Measurements from ENCODE around the gene CMIP. TPM values are rescaled to one million over a fixed set of nuclear protein-coding genes. Genes with fewer than 3 reads are reported as not detected.

The CMIP gene
- total and polyA plus RNA-seq, 10 of the 15 experiments (the other 5 are each of a cell fraction or from before 2014, with no cell fraction given): 1.2 to 43.2 (median 4.4) TPM

DNA sequence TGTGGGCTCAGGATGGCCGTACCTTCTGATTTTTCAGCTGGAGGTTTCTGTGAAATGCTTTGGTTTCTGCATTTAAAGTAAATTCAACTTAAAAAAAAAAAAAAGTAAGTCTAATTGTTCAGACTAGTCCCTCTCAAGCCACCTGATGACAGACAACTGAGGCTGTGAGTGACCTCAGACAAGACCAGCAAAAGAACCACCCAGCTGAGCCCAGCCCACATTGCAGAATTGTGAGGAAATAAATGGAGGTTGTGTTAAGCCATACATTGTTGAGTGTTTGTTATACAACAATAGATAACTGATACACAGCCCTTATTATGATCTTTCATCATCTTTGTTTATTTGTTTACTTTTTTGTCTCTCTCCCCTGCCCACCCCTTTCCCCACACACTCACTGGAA lies 44.7 kb upstream of the CMIP start:
- RAD21 ChIA-PET (ENCODE audit: unreplicated experiment): interaction anchor here (0.7 to 2.0 kb wide), 3 partner anchors 9 to 297 kb away, joined by 3 to 5 read pairs (median 3); no protein-coding TSS in a partner anchor
- intact Hi-C loops (cut with micrococcal nuclease; ENCODE audit: unreplicated experiment): loop anchor here (5.0 kb wide), 2 partner anchors 33 to 122 kb away; no protein-coding TSS in a partner anchor
- 100% methylated on average over 1 of the region's 1 CpG for WGBS (ENCODE audit: insufficient coverage, insufficient replicate concordance, low lambda C conversion rate, missing lambda C conversion rate)
- CTCF ChIA-PET: interaction anchor here (0.6 to 2.0 kb wide), 6 partner anchors 182 to 319 kb away, joined by 3 to 16 read pairs (median 4); no protein-coding TSS in a partner anchor
- FAIRE-seq: no peak
- Histone ChIP-seq H3K9me3 (replicated peaks; ENCODE audit: control insufficient read depth, insufficient read depth, low read length) (no peaks in the 10 kb centered on the region), H3K27ac (ENCODE audit: control insufficient read depth, insufficient read depth) (no peak overlapping the region), H3K4me3 (no peak overlapping the region), H3K4me2 (ENCODE audit: control insufficient read depth, insufficient read depth) (no peak overlapping the region), H3K36me3 (ENCODE audit: control insufficient read depth in 2 of 2, insufficient read depth in 2 of 2, low read length in 1 of 2) (no peaks in the 10 kb centered on the region), H2AFZ (ENCODE audit: control insufficient read depth, low read depth, low read length) (no peak overlapping the region), H3K27me3 (replicated peaks in 1 of 2; ENCODE audit: control insufficient read depth in 2 of 2, insufficient read depth in 2 of 2, low read length in 1 of 2) (no peaks in the 10 kb centered on the region), H3K4me1 (ENCODE audit: control insufficient read depth, insufficient read depth, low read length) (no peaks in the 10 kb centered on the region), H4K20me1 (ENCODE audit: control insufficient read depth, insufficient read depth) (no peaks in the 10 kb centered on the region), H3K79me2 (ENCODE audit: control insufficient read depth, insufficient read depth, low read length) (no peaks in the 10 kb centered on the region), H3K9ac (ENCODE audit: control insufficient read depth, insufficient read depth, low read length) (no peak overlapping the region)
- ATAC-seq: no peak
- SMC1A ChIA-PET (ENCODE audit: uncharacterized antibody, unreplicated experiment): interaction anchor here (0.6 to 1.5 kb wide), 3 partner anchors 291 to 336 kb away, joined by 3 to 5 read pairs (median 4); no protein-coding TSS in a partner anchor
- in situ Hi-C loops (cut with MboI): loop anchor here (10.0 kb wide), 1 partner anchor 325 kb away; no protein-coding TSS in a partner anchor
- no TSS peak for BruUV-seq (replicated peaks)
- DNase-seq (ENCODE audit: low read depth, low spot score): no peak
- TF ChIP-seq GABPA (IDR thresholded peaks at IDR 0.05; ENCODE audit: low read depth) (no peak), STAT3 (IDR thresholded peaks at IDR 0.05; ENCODE audit: low read depth, low read length) (no peak), ASH2L (IDR thresholded peaks at IDR 0.05; ENCODE audit: borderline replicate concordance, low read depth) (no peak), POLR2A (IDR thresholded peaks at IDR 0.05; ENCODE audit: low read depth, low read length) (no peak), MYC (IDR thresholded peaks at IDR 0.05; ENCODE audit: insufficient read depth, insufficient read length, insufficient replicate concordance, low read length, severe bottlenecking) (no peak), POU2F2 (IDR thresholded peaks at IDR 0.05; ENCODE audit: borderline replicate concordance, low read depth, low read length) (no peak), KLF5 (IDR thresholded peaks at IDR 0.05; ENCODE audit: partially characterized antibody) (no peak), PAX8 (IDR thresholded peaks at IDR 0.05) (no peak), BCL11A (IDR thresholded peaks at IDR 0.05; ENCODE audit: low read depth, low read length) (no peak), RUNX3 (IDR thresholded peaks at IDR 0.05; ENCODE audit: low read length) (no peak), ZNF622 (IDR thresholded peaks at IDR 0.05) (no peak), SPI1 (IDR thresholded peaks at IDR 0.05; ENCODE audit: borderline replicate concordance, insufficient read depth, low read depth, low read length) (no peak), IKZF1 (conservative IDR thresholded peaks at IDR 0.05) (no peak), IKZF2 (IDR thresholded peaks at IDR 0.05) (no peak)
- TF ChIP-seq, protein P1, sequence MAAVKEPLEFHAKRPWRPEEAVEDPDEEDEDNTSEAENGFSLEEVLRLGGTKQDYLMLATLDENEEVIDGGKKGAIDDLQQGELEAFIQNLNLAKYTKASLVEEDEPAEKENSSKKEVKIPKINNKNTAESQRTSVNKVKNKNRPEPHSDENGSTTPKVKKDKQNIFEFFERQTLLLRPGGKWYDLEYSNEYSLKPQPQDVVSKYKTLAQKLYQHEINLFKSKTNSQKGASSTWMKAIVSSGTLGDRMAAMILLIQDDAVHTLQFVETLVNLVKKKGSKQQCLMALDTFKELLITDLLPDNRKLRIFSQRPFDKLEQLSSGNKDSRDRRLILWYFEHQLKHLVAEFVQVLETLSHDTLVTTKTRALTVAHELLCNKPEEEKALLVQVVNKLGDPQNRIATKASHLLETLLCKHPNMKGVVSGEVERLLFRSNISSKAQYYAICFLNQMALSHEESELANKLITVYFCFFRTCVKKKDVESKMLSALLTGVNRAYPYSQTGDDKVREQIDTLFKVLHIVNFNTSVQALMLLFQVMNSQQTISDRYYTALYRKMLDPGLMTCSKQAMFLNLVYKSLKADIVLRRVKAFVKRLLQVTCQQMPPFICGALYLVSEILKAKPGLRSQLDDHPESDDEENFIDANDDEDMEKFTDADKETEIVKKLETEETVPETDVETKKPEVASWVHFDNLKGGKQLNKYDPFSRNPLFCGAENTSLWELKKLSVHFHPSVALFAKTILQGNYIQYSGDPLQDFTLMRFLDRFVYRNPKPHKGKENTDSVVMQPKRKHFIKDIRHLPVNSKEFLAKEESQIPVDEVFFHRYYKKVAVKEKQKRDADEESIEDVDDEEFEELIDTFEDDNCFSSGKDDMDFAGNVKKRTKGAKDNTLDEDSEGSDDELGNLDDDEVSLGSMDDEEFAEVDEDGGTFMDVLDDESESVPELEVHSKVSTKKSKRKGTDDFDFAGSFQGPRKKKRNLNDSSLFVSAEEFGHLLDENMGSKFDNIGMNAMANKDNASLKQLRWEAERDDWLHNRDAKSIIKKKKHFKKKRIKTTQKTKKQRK (IDR thresholded peaks at IDR 0.05; ENCODE audit: low read depth, low read length): no peak
- POLR2A ChIA-PET: interaction anchor here (0.6 kb wide), 1 partner anchor 332 kb away, joined by 4 read pairs; no protein-coding TSS in a partner anchor

Measured in GM12878 (cell line).